ENCODE measurements around the gene RPN2.

The RPN2 gene

GRCh38 chr20:37165031-37165430, 14.1 kb upstream of the RPN2 start:
- TF ChIP-seq ZC3H10 (CRISPR knock-in tag; IDR thresholded peaks at IDR 0.05) = no peak
- TF ChIP-seq GLIS3 (CRISPR knock-in tag; IDR thresholded peaks at IDR 0.05) = no peak
- TF ChIP-seq CSRNP3 (CRISPR knock-in tag; IDR thresholded peaks at IDR 0.05) = no peak
- TF ChIP-seq ZNF70 (CRISPR knock-in tag; IDR thresholded peaks at IDR 0.05) = no peak
- TF ChIP-seq PPARA (CRISPR knock-in tag; IDR thresholded peaks at IDR 0.05; ENCODE audit: borderline replicate concordance) = no peak
- no peak for TF ChIP-seq ESRRG (CRISPR knock-in tag; IDR thresholded peaks at IDR 0.05)
- no peak for TF ChIP-seq TSHZ2 (CRISPR knock-in tag; IDR thresholded peaks at IDR 0.05)
- no peak for TF ChIP-seq ZNF8 (CRISPR knock-in tag; IDR thresholded peaks at IDR 0.05)
- no peak for TF ChIP-seq RARB (CRISPR knock-in tag; IDR thresholded peaks at IDR 0.05)
- TF ChIP-seq ZFP30 (CRISPR knock-in tag; IDR thresholded peaks at IDR 0.05) = no peak
- TF ChIP-seq CSDC2 (CRISPR knock-in tag; IDR thresholded peaks at IDR 0.05) = no peak
- no peak for TF ChIP-seq BACH2 (CRISPR knock-in tag; IDR thresholded peaks at IDR 0.05; ENCODE audit: borderline replicate concordance)
- TF ChIP-seq PATZ1 (CRISPR knock-in tag; IDR thresholded peaks at IDR 0.05; ENCODE audit: borderline replicate concordance) = no peak
- no peak for TF ChIP-seq OSR1 (CRISPR knock-in tag; IDR thresholded peaks at IDR 0.05)
- no peak for TF ChIP-seq TCF4 (CRISPR knock-in tag; IDR thresholded peaks at IDR 0.05; ENCODE audit: borderline replicate concordance)
- no peak for TF ChIP-seq ZFP3 (CRISPR knock-in tag; IDR thresholded peaks at IDR 0.05)
- TF ChIP-seq SNAI2 (CRISPR knock-in tag; IDR thresholded peaks at IDR 0.05) = no peak
- no peak for TF ChIP-seq ISL1 (CRISPR knock-in tag; IDR thresholded peaks at IDR 0.05)
- no peak for ATAC-seq

- TF ChIP-seq ISL1 (CRISPR knock-in tag; IDR thresholded peaks at IDR 0.05) (no peak), ZNF8 (CRISPR knock-in tag; IDR thresholded peaks at IDR 0.05) (no peak), ZNF565 (CRISPR knock-in tag; conservative IDR thresholded peaks at IDR 0.05; ENCODE audit: low read depth) (no peak), ZC3H10 (CRISPR knock-in tag; IDR thresholded peaks at IDR 0.05) (no peak), ZNF70 (CRISPR knock-in tag; IDR thresholded peaks at IDR 0.05) (no peak), PATZ1 (CRISPR knock-in tag; IDR thresholded peaks at IDR 0.05; ENCODE audit: borderline replicate concordance) (no peak), TOX (CRISPR knock-in tag; IDR thresholded peaks at IDR 0.05; ENCODE audit: borderline replicate concordance) (no peak)
- no peak for ATAC-seq
Observed at GRCh38 chr20:37166867-37167266, 12.3 kb upstream of the RPN2 start.

- TF ChIP-seq CSDC2 (CRISPR knock-in tag; IDR thresholded peaks at IDR 0.05) (no peak), ZFP30 (CRISPR knock-in tag; IDR thresholded peaks at IDR 0.05) (no peak), CSRNP3 (CRISPR knock-in tag; IDR thresholded peaks at IDR 0.05) (no peak), ZFP3 (CRISPR knock-in tag; IDR thresholded peaks at IDR 0.05) (no peak), SNAI2 (CRISPR knock-in tag; IDR thresholded peaks at IDR 0.05) (no peak), TCF4 (CRISPR knock-in tag; IDR thresholded peaks at IDR 0.05; ENCODE audit: borderline replicate concordance) (no peak), ZNF565 (CRISPR knock-in tag; conservative IDR thresholded peaks at IDR 0.05; ENCODE audit: low read depth) (no peak), GLIS3 (CRISPR knock-in tag; IDR thresholded peaks at IDR 0.05) (no peak), ZNF70 (CRISPR knock-in tag; IDR thresholded peaks at IDR 0.05) (no peak), OSR1 (CRISPR knock-in tag; IDR thresholded peaks at IDR 0.05) (no peak)
- ATAC-seq = no peak
Observed at GRCh38 chr20:37172836-37173235, 6.3 kb upstream of the RPN2 start.

Measured in SK-N-SH treated with all-trans-retinoic acid at 6 μM for 48 hours (cell line).